Mesenchymal stem cell (in vitro differentiated cells and primary cell): Measurements from ENCODE around the gene GPR108.

Experiments used
- DNase-seq: peaks from one replicate; pipeline ENCODE4 v3.0.0-alpha.2; 2013
- H2AFZ ChIP-seq: one replicate; pipeline ENCODE4 v1.6.1; 2013; ENCODE audit warnings: low read depth, mild to moderate bottlenecking, control low read depth, inconsistent platforms, low read length, moderate library complexity
- H2AK5ac ChIP-seq: 2 replicates; pipeline ENCODE4 v1.6.1; 2013; ENCODE audit warnings: low read length, moderate library complexity, mild to moderate bottlenecking, inconsistent platforms; ENCODE audit not compliant: severe bottlenecking
- H2BK120ac ChIP-seq: one replicate; pipeline ENCODE4 v1.6.1; 2013; ENCODE audit warnings: low read depth, mild to moderate bottlenecking, inconsistent platforms, low read length, moderate library complexity
- H2BK12ac ChIP-seq, 2 experiments: one replicate each; pipeline ENCODE4 v1.6.1; 2013; ENCODE audit warnings: inconsistent platforms in 2 of 2, low read length in 2 of 2, mild to moderate bottlenecking in 2 of 2, moderate library complexity in 2 of 2, control low read depth in 1 of 2
- H2BK15ac ChIP-seq: one replicate; pipeline ENCODE4 v1.6.1; 2013; ENCODE audit warnings: mild to moderate bottlenecking, low read depth, inconsistent platforms; ENCODE audit not compliant: poor library complexity, severe bottlenecking
- H2BK5ac ChIP-seq: 2 replicates; pipeline ENCODE4 v1.6.1; 2013; ENCODE audit warnings: low read depth, mild to moderate bottlenecking, low read length, control low read depth, inconsistent platforms; ENCODE audit not compliant: poor library complexity, severe bottlenecking
- H3K14ac ChIP-seq, 2 experiments: one replicate each; pipeline ENCODE4 v1.6.1; 2013; ENCODE audit warnings: inconsistent platforms in 2 of 2, low read length in 2 of 2, control low read depth in 1 of 2, mild to moderate bottlenecking in 1 of 2, moderate library complexity in 1 of 2
- H3K18ac ChIP-seq, 2 experiments: one replicate each; pipeline ENCODE4 v1.6.1; 2013; ENCODE audit warnings: inconsistent platforms in 2 of 2, low read length in 2 of 2, control low read depth in 1 of 2, low read depth in 1 of 2, mild to moderate bottlenecking in 1 of 2
- H3K23ac ChIP-seq, 2 experiments: one replicate each; pipeline ENCODE4 v1.6.1; 2013; ENCODE audit warnings: inconsistent platforms in 2 of 2, low read length in 2 of 2, mild to moderate bottlenecking in 2 of 2, moderate library complexity in 2 of 2, control low read depth in 1 of 2
- H3K27ac ChIP-seq: 2 replicates; pipeline ENCODE4 v1.5.1; 2013; ENCODE audit warnings: mild to moderate bottlenecking, moderate library complexity, low read length, control low read depth, inconsistent platforms; ENCODE audit not compliant: poor library complexity, severe bottlenecking
- H3K27me3 ChIP-seq, 2 experiments: 2 replicates each; pipeline versions ENCODE4 v1.6.1 to v1.7.0; 2013; ENCODE audit warnings: low read length in 2 of 2, mild to moderate bottlenecking in 2 of 2, moderate library complexity in 2 of 2, control low read depth in 1 of 2, inconsistent platforms in 1 of 2; ENCODE audit not compliant: control insufficient read depth in 1 of 2, insufficient read depth in 1 of 2
- H3K36me3 ChIP-seq, 2 experiments: 2 replicates each; pipeline versions ENCODE4 v1.6.1 to v1.7.0; 2013; ENCODE audit warnings: low read length in 2 of 2, control low read depth in 1 of 2, inconsistent platforms in 1 of 2, low read depth in 1 of 2, mild to moderate bottlenecking in 1 of 2; ENCODE audit not compliant: insufficient read depth in 2 of 2, control insufficient read depth in 1 of 2
- H3K4ac ChIP-seq, 2 experiments: one replicate each; pipeline ENCODE4 v1.6.1; 2013; ENCODE audit warnings: inconsistent platforms in 2 of 2, low read length in 2 of 2, mild to moderate bottlenecking in 2 of 2, moderate library complexity in 2 of 2, control low read depth in 1 of 2, low read depth in 1 of 2
- H3K4me1 ChIP-seq: 2 replicates; pipeline ENCODE4 v1.6.1; 2013; ENCODE audit warnings: low read depth, low read length, control low read depth; ENCODE audit not compliant: control insufficient read depth, insufficient read depth
- H3K4me2 ChIP-seq: 2 replicates; pipeline ENCODE4 v1.6.1; 2013; ENCODE audit warnings: low read length, mild to moderate bottlenecking, inconsistent platforms; ENCODE audit not compliant: poor library complexity, severe bottlenecking
- H3K4me3 ChIP-seq, 2 experiments: 2 replicates each; pipeline versions ENCODE4 v1.5.1 to v1.7.0; 2013; ENCODE audit warnings: low read length in 2 of 2, mild to moderate bottlenecking in 2 of 2, control low read depth in 1 of 2, low read depth in 1 of 2; ENCODE audit not compliant: insufficient read depth in 1 of 2
- H3K79me1 ChIP-seq: replicated peaks from 2 replicates; pipeline ENCODE4 v1.6.1; 2013; ENCODE audit warnings: mild to moderate bottlenecking, control low read depth, low read length, inconsistent platforms; ENCODE audit not compliant: poor library complexity, severe bottlenecking
- H3K9ac ChIP-seq: 2 replicates; pipeline ENCODE4 v1.7.0; 2013; ENCODE audit warnings: mild to moderate bottlenecking, low read length, moderate library complexity
- H3K9me3 ChIP-seq: 2 replicates; pipeline ENCODE4 v1.7.0; 2013; ENCODE audit warnings: mild to moderate bottlenecking, low read length; ENCODE audit not compliant: control insufficient read depth
- H4K8ac ChIP-seq: one replicate; pipeline ENCODE4 v1.6.1; 2013; ENCODE audit warnings: inconsistent platforms, mild to moderate bottlenecking, low read length, moderate library complexity
- H4K91ac ChIP-seq: one replicate; pipeline ENCODE4 v1.6.1; 2013; ENCODE audit warnings: mild to moderate bottlenecking, low read length, inconsistent platforms
- WGBS: methylation state at CpG from one replicate; pipeline ENCODE4 v1.1.7; 2013; ENCODE audit warnings: mixed read lengths; 5-methylcytosine and 5-hydroxymethylcytosine counted together

The GPR108 gene

DNA sequence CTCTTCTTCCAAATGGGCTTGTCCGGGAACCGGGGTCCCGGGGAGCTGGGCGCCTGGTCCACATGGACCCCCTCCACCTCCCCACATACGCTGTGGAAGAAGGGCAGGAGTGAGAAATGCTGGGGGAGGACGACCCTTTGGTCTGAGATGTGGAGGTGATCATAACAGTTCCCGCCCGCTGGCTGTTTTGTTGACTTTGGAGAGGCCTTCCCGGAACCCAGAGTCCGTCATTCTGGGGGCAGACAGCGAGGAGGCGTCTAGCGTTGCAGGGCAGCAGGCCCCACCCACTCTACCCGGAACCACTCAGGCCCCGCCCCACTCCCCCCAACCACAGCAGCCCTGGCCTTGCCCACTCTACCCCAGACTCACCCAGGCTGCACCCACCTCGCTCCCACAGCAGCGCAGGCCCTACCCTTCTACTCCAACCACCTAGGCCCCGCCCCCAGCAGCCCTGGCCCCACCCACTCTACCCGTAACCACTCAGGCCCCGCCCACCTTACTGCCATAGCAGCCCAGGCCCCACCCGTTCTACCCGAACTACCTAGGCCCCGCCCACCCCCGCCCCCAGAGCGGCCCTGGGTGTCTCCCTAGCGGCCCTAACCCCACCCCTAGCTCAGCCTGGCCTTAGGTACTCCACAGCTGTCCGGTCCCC, 7.1 kb downstream of the GPR108 start:
- H4K91ac ChIP-seq = no peak overlapping the region
- H3K14ac ChIP-seq = no peak overlapping the region
- no peak overlapping the region for H2BK120ac ChIP-seq
- no peak overlapping the region for H3K9ac ChIP-seq
- H3K36me3 ChIP-seq = peaks cover 39 to 51% of the 10 kb centered on the region in 2 experiments
- peaks cover 25% of the 10 kb centered on the region for H3K4me1 ChIP-seq
- H4K8ac ChIP-seq = no peak overlapping the region
- no peak overlapping the region for H3K18ac ChIP-seq
- no peak overlapping the region for H3K4ac ChIP-seq
- H2AFZ ChIP-seq = no peak overlapping the region
- no peaks in the 10 kb centered on the region for H3K9me3 ChIP-seq
- H3K27me3 ChIP-seq = no peaks in the 10 kb centered on the region
- H2BK15ac ChIP-seq = no peak overlapping the region
- no peak overlapping the region for H3K4me3 ChIP-seq
- WGBS = 81% methylated on average over 19 of the region's 27 CpGs
- H3K79me1 ChIP-seq = peaks cover 21% of the 10 kb centered on the region
- no peak overlapping the region for H2BK12ac ChIP-seq
- no peak overlapping the region for H3K27ac ChIP-seq
- no peak for DNase-seq
- no peak overlapping the region for H3K23ac ChIP-seq
- no peak overlapping the region for H3K4me2 ChIP-seq
- H2AK5ac ChIP-seq = no peak overlapping the region
- H2BK5ac ChIP-seq = peak overlapping the region; percentile 35

GRCh38 chr19:6729573-6730152, 7.7 kb downstream of the GPR108 start:
- no peak overlapping the region for H2BK15ac ChIP-seq
- peaks cover 35 to 51% of the 10 kb centered on the region in 2 experiments for H3K36me3 ChIP-seq
- no peak overlapping the region for H3K4me2 ChIP-seq
- no peak overlapping the region for H2AK5ac ChIP-seq
- no peaks in the 10 kb centered on the region for H3K27me3 ChIP-seq
- peaks cover 29% of the 10 kb centered on the region for H3K4me1 ChIP-seq
- H3K23ac ChIP-seq = no peak overlapping the region
- DNase-seq = no peak
- no peak overlapping the region for H2BK5ac ChIP-seq
- no peak overlapping the region for H3K27ac ChIP-seq
- H3K4me3 ChIP-seq = no peak overlapping the region
- H2BK12ac ChIP-seq = no peak overlapping the region
- H3K14ac ChIP-seq = no peak overlapping the region
- peaks cover 19% of the 10 kb centered on the region for H3K79me1 ChIP-seq
- 96% methylated on average over 23 of the region's 23 CpGs for WGBS
- H4K91ac ChIP-seq = no peak overlapping the region
- H3K18ac ChIP-seq = no peak overlapping the region
- H3K9ac ChIP-seq = no peak overlapping the region
- H2AFZ ChIP-seq = no peak overlapping the region
- no peak overlapping the region for H4K8ac ChIP-seq
- no peaks in the 10 kb centered on the region for H3K9me3 ChIP-seq
- no peak overlapping the region for H2BK120ac ChIP-seq
- no peak overlapping the region for H3K4ac ChIP-seq

DNA sequence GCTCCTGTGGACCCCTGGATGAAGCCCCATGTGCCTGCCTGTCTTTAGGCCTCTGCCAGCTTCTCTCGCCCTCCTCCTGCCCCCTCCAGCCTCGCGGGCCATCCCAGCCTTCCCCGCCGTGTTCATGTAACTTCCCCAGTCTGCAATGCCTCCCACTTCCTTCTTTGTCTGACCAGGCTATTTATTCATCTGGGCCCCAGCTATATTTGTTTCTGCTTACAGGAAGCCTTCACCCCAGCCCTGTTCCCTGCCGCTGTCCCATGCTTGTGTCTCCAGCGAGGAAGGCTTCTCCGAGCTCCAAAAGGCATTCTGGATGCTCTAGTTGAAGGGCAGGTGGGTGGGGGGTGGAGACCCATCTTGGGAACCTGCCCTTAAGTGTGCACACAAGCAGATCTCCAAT, 9.0 kb downstream of the GPR108 start:
- H3K4me3 ChIP-seq = no peak overlapping the region
- DNase-seq = no peak
- H3K4me2 ChIP-seq = no peak overlapping the region
- peaks cover 21% of the 10 kb centered on the region for H3K4me1 ChIP-seq
- H2AFZ ChIP-seq = no peak overlapping the region
- H3K18ac ChIP-seq = no peak overlapping the region
- WGBS = 77% methylated on average over 8 of the region's 8 CpGs
- H2BK120ac ChIP-seq = no peak overlapping the region
- no peak overlapping the region for H2BK15ac ChIP-seq
- no peak overlapping the region for H2AK5ac ChIP-seq
- no peak overlapping the region for H3K23ac ChIP-seq
- no peak overlapping the region for H2BK5ac ChIP-seq
- H3K27ac ChIP-seq = no peak overlapping the region
- peaks cover 14% of the 10 kb centered on the region for H3K79me1 ChIP-seq
- H3K27me3 ChIP-seq = no peaks in the 10 kb centered on the region
- H3K9me3 ChIP-seq = no peaks in the 10 kb centered on the region
- no peak overlapping the region for H3K9ac ChIP-seq
- no peak overlapping the region for H3K14ac ChIP-seq
- H3K36me3 ChIP-seq = peaks cover 28 to 39% of the 10 kb centered on the region in 2 experiments
- no peak overlapping the region for H4K91ac ChIP-seq
- no peak overlapping the region for H3K4ac ChIP-seq
- no peak overlapping the region for H2BK12ac ChIP-seq
- H4K8ac ChIP-seq = no peak overlapping the region

DNA sequence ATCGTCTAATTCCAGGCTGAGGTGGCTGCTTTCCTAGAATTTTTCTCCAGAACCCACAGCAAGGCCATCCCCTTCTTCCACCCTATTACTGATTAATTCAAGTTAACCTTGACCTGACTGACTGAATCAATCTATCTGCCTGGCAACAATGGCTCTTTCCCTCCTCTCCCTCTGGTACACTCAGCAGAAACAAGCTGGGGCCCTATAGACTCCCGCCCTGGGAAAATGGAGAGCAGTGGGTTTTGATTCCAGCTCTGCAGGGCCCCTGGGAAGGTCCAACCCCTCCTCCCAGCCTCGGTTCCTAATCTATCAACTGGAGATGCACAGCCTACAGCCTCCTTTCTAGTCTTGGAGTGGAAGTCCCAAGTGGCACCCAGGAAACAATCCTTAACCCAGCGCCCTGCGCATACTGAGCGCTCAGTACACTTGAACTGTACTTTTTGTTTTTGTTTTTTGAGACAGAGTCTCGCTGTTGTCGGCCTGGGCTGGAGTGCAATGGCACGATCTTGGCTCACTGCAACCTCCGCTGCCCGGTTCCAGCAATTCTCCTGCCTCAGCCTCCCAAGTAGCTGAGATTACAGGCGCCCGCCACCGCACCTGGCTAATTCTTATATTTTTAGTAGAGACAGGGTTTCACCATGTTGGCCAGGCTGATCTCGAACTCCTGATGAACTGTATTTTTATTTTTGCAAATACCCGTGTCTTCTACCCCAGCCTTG, 11.7 kb downstream of the GPR108 start:
- WGBS = 89% methylated on average over 14 of the region's 16 CpGs

More for the DNA sequence above, 11.7 kb downstream of the GPR108 start:
- Histone ChIP-seq H2AK5ac (peak overlapping the region; percentile 82), H3K4me3 (no peak overlapping the region), H4K8ac (no peak overlapping the region), H2AFZ (no peak overlapping the region), H3K27ac (peak overlapping the region; percentile 46), H3K4me1 (peaks cover 23% of the 10 kb centered on the region), H3K27me3 (no peaks in the 10 kb centered on the region), H3K23ac (no peak overlapping the region), H2BK5ac (peak overlapping the region; percentile 47), H4K91ac (no peak overlapping the region), H2BK15ac (no peak overlapping the region), H3K9me3 (no peaks in the 10 kb centered on the region), H2BK120ac (no peak overlapping the region), H3K4me2 (peak overlapping the region; percentile 20), H2BK12ac (no peak overlapping the region), H3K36me3 (peaks cover 6 to 12% of the 10 kb centered on the region in 2 experiments), H3K18ac (no peak overlapping the region), H3K4ac (no peak overlapping the region), H3K79me1 (no peaks in the 10 kb centered on the region), H3K9ac (no peak overlapping the region), H3K14ac (no peak overlapping the region)
- no peak for DNase-seq
